NCI-H82 treated with DMSO at 0.1 percent for 48 hours (cell line): ENCODE data around the gene NEUROD2.

Experiments
- DNase-seq: peaks from one replicate; lab custom pipeline; 2025; ENCODE audit not compliant: unreplicated experiment; lab: John Stamatoyannopoulos, UW

The NEUROD2 gene

DNA sequence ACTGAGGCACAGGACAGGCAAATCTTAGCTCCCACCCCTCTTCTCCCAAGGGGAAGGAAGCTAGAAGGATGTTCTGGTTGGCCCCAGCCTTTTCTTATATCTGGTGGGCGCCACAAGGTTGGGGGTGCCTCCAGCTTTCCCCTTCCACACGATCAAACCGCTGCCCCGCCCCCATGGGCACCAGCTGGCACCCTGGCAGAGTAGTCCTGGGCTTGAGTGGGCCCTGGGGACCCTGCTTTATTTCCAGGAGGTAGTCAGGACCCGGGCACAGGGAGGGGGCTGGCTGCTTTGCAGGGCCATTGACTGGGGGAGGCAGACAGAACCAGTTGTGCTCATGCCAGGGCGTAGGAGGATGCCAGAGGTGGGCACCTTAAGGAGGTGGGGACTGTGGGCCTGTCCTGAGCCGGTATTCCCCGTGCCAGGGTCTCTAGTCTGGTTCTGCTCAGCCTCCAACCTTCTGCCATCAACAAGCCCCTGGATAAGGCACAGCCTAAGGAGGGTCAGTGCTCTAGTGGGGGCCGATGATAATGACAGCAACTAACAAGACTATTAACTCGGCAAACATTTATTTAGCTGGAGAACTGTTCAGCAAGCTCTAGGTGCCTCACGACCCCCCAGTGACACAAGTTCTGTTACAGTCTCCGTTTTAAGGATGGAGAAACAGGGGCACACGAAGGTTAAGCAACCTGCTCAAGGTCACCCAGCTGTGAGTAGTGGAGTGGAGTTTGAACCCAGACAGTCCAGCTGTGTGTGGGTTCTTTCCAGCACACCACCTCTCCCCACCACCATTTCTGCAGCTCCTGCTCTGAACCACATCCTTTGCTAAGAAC lies 11.5 kb upstream of the NEUROD2 start:
- no peak for DNase-seq

DNA sequence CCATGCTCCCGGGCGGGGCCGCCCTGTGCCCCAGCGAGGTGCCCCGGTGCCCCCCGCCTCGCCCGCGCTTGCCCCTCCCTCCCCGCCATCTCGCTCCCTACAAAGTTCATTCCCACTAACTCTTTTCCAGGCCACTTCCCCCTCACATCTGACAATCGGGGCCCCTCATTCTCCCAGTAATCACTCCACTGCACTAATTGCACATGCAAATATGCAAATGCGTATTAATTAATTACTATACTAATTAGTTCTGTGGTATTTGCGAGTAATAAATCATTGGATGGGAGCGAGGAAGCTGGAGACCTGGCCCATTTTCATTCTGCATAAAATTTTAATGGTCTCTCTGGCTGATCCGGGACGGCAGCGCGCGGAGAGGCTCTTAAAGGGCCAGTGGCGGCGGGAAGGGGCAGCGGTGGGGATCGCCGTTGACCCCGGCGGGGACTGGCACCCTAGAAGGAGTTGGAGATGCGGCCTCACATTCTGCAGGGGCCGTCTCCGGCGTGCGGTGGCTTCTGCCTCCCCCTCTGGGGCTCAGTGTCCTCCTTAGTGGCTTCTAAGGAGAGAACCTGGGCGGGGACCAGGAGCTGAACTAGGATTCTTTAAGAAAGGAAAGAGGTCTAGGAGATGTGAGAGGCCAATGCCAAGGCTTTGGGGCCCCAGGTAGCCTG lies 10.7 kb upstream of the NEUROD2 start:
- DNase-seq: no peak

DNA sequence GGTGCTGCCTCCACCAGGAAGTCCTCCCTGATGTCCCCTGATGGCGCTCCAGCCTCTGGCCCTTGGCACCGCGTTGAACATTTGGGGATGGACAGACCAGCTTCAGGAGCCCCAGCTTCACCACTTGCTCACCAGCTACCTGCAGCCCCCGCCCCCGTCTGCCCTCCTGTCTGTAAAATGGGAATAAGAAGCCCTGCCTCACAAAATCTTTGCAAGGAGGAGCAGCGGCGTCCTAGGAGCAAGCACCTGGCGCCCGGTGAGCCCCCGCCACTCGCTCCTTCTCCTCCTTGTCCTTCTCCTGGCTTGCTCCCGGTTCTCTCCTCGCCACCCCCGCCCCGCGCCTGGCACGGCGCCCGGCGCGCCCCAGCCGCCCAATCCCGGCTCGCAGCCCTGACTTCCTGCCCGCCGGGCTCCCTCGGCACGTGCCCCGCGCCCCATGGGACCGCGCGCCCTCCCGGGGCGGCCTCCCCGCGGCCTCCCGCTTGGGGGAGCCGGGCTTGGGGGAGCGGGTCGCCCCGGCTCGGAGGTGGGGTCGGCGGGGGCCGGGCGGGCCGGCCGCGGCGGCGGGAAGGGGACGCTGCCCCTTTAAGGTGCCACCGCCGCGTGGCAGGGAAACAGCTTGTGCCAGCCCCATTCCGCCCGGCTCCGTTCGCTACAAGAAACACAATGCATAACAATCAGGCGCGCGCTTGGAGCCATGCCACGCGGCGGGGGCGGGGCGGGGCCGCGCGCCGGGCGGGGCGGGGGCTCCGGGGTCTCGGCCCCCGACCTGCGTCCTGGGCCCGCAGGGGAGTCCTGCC lies 9.9 kb upstream of the NEUROD2 start:
- DNase-seq: no peak

DNA sequence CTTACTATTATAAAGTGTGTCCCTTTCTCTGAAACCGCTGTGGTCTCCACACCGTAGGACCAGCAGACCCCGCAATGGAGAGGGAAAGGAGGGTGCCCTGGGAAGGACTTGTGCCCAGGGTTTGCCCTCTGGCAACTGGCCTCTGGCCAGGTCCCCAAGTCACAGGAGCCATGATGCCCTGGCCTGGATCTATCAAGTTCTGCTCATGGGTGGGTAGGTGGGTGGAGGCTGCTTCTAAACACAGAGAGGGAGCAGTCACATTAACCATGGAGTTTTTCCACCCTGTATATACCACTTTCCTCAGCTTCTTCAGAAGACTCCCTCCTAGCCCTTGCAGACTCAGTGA lies 9.4 kb upstream of the NEUROD2 start:
- DNase-seq: no peak

DNA sequence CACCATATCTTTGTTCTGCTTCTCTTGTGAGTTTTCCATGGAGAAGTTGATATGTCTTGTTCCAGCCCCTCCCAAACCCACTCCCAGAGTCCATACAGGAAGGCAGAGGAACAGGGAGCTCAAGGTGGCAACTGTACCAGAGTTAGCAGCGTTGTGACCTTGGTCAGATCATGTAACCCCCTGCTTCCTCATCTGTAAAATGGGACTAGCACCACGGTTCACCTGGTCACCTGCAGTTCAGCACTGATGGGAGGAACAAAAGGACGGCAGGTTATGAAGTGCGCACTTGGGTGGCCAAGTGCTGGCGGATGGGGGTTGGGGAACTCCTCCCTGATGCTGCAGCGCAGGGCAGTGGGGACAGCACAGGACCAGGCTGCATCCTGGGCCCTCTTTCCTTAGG lies 7.7 kb upstream of the NEUROD2 start:
- no peak for DNase-seq

DNA sequence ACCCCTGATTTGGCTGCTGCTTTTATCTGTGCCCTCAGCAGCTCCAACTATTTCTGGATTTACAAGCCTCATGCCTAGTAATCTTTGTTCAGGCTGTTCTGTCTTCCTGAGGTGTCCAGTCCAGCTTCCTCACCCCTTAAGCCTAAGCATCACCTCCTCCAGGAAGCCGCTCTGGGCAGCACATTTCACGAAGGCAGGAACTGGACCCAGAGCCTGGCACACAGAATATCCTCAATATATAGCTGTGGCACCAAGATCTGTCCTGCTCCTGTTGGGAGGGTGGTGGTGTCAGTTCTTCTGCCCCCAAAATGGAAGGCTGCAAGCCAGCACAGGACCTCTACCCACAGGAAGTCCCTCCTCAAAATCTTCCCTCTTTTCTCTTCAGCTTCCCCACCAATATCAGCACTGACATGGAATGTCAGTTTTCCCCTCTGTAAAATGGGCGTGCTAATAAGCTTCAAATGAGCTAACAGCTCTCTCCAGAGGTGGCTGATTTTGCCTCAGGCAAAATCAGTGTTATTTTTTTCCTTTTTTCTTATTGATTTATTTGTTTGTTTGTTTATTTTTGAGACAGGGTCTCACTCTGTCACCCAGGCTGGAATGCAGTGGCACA lies 6.9 kb upstream of the NEUROD2 start:
- no peak for DNase-seq

DNA sequence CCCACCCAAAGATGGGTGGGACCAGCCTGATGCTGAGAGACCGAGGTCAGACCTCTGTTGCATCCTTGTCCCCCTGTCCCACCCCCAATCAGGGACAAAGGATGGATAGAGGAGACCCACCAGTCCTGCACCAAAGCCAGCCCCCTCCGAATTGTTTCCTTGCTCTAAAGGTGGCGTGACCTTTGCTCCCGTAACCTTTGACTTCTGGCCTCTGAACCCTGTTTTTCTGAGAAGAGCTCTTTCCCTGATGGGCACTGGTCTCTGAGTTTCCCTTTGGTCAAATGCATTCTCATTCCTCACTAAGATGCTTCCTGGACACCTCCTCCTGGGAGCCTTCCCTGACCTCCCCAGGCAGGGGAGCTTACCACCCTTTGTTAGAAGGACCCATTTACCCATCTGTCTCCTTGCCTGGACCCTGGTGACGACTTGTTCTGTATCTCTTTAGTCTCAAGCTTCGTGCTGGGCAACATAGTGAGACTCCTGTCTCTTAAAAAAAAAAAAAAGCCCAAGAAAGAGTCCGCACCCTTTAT lies 5.3 kb upstream of the NEUROD2 start:
- DNase-seq: no peak

DNA sequence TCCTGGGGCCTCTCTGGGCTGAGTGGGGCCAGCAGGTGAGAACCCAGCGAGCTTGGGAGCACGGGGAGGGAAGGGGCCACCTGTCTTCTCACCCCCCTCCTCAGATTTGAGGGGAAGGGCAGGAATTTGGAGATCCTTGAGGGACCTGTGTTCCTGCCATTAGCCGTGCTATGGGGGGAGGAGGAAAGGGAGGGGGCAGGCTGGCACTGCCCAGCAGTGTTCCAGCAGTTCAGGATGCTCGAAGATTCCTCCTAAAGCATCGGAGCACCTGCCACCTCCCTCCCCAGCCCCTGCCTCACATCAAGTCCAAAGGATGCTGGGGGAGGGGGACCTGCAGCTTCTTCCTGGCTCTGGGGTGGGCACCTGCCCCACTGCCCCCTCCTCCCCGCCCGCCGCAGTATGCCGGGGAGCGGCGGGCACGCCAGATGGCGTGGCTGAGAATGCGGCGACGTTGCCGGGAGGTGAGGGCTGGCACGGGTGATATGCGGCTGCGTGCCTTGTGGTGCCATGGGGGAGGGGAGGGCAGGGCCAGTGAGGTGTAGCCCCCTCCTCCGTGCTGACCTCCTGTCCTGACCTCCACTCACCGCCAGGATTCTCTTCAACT lies 4.7 kb upstream of the NEUROD2 start:
- DNase-seq: no peak

DNA sequence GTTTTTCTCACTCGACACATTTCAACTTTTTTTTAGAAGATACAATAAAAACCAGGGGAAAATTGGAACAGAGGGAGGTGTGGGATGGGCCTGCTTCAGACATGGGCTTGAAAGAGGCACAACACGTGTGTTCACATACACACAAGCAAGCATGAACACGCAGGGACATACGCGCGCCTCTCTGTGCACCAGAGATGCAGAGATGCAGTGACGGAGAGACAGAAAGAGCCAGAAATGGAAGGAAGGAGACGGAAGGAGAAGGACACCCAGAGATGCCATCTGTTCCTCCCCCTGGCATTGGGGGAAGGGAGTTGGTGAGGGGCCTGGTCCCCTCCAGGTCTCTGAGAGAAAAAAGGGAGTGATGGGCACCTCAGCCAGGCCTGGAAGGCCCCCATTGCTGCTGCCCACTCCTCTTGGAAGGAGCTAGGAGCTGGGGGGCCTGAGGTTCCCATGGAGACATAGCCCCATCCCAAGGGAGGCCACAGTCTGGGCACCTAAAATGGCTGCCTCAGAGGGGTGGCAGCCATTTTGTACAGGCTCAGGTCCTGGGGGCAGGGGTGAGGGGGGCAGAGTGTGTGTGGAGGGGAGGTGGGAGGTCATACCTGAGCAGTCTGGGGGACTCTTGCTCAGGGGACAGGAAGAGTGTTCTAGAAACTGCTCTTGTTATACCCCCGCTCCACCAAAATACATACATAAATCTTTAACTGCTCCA lies 3.8 kb upstream of the NEUROD2 start:
- no peak for DNase-seq

DNA sequence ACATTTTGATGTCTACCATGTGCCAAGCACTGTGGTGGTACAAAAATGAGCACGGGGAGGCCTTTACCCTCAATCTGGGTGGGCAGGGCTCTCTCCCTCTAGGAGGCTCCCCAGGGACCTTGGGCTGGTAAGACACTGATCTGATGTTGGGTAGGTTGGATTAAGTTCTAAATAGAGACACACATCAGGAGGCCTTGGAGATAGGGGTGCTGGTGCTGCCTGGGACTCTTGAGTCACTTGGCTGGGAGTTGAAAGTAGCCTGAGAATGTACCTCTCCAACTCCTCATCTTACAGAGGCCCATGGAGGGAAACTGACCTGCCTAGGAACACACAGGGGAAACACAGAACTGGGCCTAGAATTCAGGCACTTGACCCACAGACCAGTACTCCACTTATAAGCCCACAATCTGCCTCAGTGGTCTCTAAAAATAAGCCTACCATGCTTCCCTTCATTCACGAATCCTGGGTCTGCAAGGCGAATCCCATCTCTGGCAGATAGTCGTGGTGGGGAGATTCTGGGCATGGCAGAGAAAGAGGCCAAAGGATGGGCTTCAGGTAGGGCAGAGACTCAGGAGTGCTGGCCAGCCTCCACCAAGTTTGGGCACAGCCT lies 1.8 kb upstream of the NEUROD2 start:
- no peak for DNase-seq

DNA sequence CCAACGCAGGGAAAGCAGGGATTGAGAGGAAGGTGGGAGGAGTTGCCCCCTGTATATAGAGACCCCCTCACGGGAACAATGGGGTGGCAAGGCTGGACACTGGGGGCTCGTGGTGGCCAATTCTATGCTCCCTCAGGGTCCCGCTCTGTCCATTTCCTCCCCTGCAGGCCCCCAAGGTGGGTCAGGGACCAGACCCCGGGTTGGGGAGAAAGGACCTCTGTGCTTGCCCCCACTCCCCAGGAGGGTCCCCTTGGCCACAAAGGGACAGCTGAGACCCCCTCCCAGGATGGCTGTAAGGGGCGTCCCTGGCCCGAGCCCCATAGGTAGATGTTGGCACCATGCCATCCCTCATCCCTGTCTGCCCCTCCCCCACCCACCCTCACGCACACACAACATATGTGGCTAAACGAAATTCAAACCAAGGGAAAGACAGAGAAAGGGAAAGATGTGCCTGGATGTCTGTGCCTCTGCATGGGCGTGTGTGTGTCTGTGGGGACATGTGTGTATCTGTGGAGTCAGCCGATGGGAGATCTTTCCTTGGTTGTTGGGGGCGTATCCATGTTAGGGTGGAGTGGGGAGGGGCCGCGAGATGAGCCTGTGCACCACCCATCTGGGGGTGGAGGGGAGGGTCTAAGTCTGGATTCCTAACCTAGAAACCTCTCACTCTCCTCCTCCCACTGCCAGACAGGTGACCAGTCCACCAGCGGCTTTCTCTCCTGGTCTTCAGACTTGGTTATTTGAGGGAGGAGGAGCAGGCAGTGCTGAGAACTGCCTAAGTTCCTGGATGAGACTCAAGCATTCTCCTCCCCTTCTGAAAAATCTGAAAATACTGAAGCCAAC lies 642 bp upstream of the NEUROD2 start:
- DNase-seq: peak; percentile 25

DNA sequence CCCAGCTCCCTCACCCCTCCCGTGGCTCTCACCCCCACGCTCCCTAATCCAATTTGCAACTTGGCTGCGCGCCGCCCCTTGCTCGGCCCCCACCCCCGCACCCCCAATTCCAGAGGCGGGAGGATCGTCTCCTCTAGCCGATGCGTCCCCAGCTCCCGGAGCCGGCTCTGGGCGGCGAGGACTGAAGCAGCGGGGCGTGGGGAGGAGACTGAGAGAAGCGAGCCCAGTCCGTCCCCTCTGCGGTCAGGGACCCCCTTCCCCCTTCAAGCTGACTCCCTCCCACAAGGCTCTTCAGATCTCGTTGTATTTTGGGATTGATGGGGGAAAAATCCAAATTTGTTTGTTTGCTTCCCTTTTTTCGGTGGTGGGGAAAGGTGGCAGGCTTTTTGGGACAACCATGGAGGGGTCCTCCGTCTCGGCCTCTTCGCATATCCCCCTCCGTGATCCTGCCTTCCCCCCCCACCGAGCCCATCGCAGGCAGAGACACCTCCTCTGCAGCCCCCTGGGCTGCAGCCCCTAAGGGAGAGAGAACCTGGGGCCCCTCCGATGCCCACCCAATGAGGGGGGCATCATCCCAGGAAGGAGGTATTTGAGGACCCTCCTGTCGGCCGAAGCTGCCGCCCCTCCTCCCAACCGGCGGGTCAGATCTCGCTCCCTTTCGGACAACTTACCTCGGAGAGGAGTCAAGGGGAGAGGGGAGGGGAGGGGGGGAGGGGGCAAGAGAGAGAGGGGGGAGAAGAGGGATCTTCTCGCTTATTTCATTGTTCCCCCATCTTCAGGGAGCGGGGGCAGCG lies 466 bp downstream of the NEUROD2 start:
- no peak for DNase-seq

DNA sequence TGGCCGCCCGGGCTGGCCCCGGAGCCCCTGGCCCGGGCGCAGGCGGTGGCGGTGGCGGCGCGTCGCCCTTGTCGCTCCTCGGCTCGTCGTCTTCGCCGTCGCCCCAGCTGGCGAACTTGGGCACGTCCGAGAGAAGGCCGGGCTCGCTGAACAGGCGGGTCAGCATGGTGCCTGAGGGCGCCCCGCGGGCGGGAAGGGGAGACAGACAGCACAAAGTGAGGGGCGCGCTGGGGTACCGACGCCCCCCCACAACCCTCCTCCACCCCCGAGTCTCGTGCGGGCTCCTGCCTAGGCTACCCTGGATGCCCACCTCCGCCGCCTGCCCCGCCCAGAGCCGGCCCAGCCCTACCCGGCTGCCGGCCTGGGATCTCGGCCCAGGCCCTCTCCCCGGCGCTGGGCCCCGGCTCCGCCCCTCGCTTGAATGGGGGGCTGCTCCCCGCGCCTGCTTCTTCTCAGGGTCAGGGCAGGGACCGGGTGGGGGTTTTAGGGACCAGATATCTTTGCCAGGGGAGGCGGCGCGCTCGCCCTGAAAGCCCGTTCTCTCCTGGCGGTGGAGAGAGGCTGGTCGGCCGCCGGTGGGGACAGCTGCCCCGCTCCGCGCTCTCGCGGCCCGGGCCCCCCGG lies 1.2 kb downstream of the NEUROD2 start:
- no peak for DNase-seq

DNA sequence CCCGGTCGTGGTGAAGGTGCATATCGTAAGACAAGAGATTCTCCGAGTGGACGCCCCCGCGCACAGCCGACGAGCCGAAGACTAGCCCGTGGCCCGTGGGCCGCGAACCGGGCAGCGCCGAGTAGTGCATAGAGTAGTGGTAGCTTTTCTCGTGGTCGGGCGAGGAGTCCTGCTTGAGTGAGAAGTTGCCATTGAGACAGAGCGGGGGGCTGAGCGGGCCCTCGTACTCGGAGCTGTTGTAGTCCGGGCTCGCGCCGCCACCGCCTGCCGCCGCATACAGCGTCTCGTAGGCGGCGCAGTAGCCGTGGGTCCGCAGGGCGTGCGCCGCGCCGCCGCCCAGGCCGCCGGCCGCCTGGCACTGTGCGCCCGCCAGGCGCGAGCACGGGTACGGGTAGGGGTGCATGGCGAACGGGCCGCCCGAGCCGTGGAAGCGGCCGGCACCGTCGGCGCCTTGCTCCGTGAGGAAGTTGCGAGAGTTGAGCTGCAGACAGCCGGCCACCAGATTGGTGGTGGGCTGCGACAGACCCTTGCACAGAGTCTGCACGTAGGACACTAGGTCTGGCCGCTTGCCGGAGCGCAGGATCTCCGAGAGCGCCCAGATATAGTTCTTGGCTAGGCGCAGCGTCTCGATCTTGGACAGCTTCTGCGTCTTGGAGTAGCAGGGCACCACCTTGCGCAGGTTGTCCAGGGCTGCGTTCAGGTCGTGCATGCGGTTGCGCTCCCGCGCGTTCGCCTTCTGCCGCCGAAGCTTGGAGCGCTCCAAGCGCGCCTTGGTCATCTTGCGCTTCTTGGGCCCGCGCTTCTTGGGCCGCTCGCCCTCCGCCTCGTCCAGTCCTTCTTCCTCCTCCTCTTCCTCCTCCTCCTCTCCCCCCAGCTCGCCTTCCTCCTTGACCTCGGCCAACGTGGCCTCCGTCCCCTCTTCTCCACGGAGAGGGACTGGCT lies 2.0 kb downstream of the NEUROD2 start:
- DNase-seq: no peak

DNA sequence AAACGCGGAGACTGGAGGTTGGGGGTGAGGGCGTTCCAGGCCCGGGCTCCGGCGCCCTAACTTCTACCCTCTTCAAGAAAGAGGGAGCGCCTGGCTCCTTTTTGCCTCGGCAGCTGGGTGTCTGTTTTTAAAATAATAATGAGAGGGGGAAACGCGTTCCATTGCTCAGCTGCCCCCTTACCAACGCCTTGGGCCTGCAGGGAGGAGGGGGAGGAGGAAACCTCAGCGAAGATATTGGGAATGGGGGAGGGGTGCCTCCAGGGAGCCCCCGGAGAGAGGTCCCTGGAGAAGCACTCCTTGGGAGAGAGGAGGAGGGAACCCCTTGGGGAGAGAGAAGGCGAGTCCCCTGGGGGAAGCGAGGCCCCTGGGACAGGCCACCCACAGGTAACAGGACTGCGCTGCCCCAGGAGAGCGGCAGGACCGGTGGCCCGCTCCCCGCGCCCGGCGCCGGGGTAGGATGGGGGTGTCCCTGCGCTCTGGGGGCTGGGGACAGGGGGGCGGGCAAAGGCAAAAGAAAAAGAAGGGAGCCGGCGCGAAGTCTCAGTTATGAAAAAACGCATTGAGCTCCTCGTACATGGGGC lies 2.7 kb downstream of the NEUROD2 start:
- no peak for DNase-seq

DNA sequence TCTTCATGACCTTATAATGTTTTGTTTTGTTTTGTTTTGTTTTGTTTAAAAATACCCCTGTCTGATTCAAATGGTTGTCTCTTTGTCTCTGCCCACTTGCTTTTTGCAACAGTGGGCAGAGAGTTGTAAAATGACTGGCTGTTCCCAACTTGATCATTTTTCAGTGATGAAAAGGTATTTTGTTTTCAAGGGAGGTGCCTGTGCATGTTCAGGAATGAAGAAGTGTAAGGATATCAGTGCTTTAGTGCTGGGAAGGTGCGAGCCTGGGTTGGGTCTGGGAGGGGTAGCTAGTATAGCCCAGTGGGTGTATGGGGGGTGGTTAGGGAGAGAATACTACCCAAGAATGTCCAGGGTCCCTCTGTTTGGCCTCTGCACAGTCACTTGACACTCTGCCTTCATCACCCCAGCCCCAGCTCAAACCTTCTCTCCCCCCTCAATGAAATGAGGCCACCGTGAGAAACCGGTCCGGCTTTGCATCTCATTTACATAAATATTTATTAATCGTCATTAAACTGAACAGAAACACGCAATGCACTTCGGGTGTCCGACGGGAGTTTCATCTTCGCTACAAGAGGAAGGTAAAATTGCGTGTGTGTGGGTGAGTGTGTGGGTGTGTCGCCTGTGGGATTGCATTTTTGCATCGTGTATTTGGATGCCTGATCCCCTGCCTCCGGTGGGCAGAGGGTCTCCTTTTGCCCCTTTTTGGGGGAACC lies 4.3 kb downstream of the NEUROD2 start:
- DNase-seq: no peak
